OCI-LY7 (cell line): Measurements from ENCODE around the gene EHMT2. TPM values are rescaled to one million over a fixed set of nuclear protein-coding genes. Genes with fewer than 3 reads are reported as not detected.

Experiments used
- BruUV-seq: library from RNA; stranded (reverse); fragments of 400-500 nt; replicated peaks from 2 replicates; lab custom pipeline; 2021; lab: Mats Ljungman, UMichigan
- CTCF ChIA-PET: fragments of 300-600 bp; sonication (Branson Sonifier 250); formaldehyde crosslinking; loops from one replicate; lab custom pipeline; 2022; ENCODE audit warnings: antibody characterized with exemption; ENCODE audit not compliant: unreplicated experiment; lab: Charles Lee
- POLR2A ChIA-PET: fragments of 300-600 bp; sonication (Branson Sonifier 250); formaldehyde crosslinking; loops from one replicate; lab custom pipeline; 2022; ENCODE audit warnings: antibody characterized with exemption; lab: Charles Lee
- DNase-seq: peaks from one replicate; pipeline ENCODE4 v3.0.0-alpha.2; 2015; ENCODE audit warnings: low spot score
- H2AFZ ChIP-seq: fragments of 200-600 bp; sonication (generic), shearing (Covaris generic); 2 replicates; pipeline ENCODE4 v1.6.1; 2014; ENCODE audit warnings: mild to moderate bottlenecking, antibody characterized with exemption, low read length, moderate library complexity
- H3K27ac ChIP-seq: fragments of 200-600 bp; sonication (generic); 2 replicates; pipeline ENCODE4 v1.5.1; 2014; ENCODE audit warnings: mixed run types, low read depth, mild to moderate bottlenecking, moderate library complexity, low read length, inconsistent platforms; ENCODE audit not compliant: poor library complexity, severe bottlenecking
- H3K36me3 ChIP-seq: fragments of 200-600 bp; sonication (generic); 2 replicates; pipeline ENCODE4 v1.6.1; 2014; ENCODE audit warnings: mild to moderate bottlenecking, antibody characterized with exemption, low read length, moderate library complexity, mixed read lengths; ENCODE audit not compliant: insufficient read depth
- H3K4me1 ChIP-seq: fragments of 200-600 bp; sonication (generic); 2 replicates; pipeline ENCODE4 v1.5.1; 2014; ENCODE audit warnings: mild to moderate bottlenecking, low read length; ENCODE audit not compliant: insufficient read depth, poor library complexity, severe bottlenecking
- H3K4me2 ChIP-seq: fragments of 200-600 bp; sonication (generic); 2 replicates; pipeline ENCODE4 v1.6.1; 2014; ENCODE audit warnings: mild to moderate bottlenecking, low read length
- H3K4me3 ChIP-seq: fragments of 200-600 bp; sonication (generic); 2 replicates; pipeline ENCODE4 v1.5.1; 2014; ENCODE audit warnings: mild to moderate bottlenecking, low read depth, low read length; ENCODE audit not compliant: poor library complexity, severe bottlenecking
- H3K79me2 ChIP-seq: fragments of 200-600 bp; sonication (generic); 2 replicates; pipeline ENCODE4 v1.6.1; 2016; ENCODE audit warnings: low read depth, mild to moderate bottlenecking, low read length, moderate library complexity, mixed read lengths; ENCODE audit not compliant: insufficient read depth
- H3K9me2 ChIP-seq: fragments of 200-600 bp; sonication (generic); 2 replicates; pipeline ENCODE4 v1.6.1; 2016; ENCODE audit warnings: mild to moderate bottlenecking, low read length, mixed read lengths; ENCODE audit not compliant: insufficient read depth
- H3K9me3 ChIP-seq: fragments of 200-600 bp; sonication (generic); 2 replicates; pipeline ENCODE4 v1.6.1; 2014; ENCODE audit warnings: mild to moderate bottlenecking, mixed run types, low read length, mixed read lengths
- H4K20me1 ChIP-seq: fragments of 200-600 bp; sonication (generic); 2 replicates; pipeline ENCODE4 v1.6.1; 2014; ENCODE audit warnings: mild to moderate bottlenecking, antibody characterized with exemption, low read length, moderate library complexity, mixed read lengths; ENCODE audit not compliant: insufficient read depth
- CTCF ChIP-seq: fragments of 200-600 bp; sonication (generic); conservative IDR thresholded peaks from 2 replicates; pipeline ENCODE4 v1.5.1; 2014; ENCODE audit warnings: mild to moderate bottlenecking, antibody characterized with exemption, low read length, moderate library complexity, mixed read lengths
- EZH2phosphoT487 ChIP-seq: fragments of 200-600 bp; sonication (generic); IDR thresholded peaks from 2 replicates; pipeline ENCODE4 v1.6.1; 2018; ENCODE audit warnings: low read depth, borderline replicate concordance, mild to moderate bottlenecking, mixed run types, antibody characterized with exemption, low read length, moderate library complexity, mixed read lengths
- intact Hi-C: fragments of 100-400 bp; cut with micrococcal nuclease; formaldehyde crosslinking; loops from one replicate; pipeline ENCODE4 v1.10.0; 2022; ENCODE audit not compliant: unreplicated experiment
- total RNA-seq, 2 experiments: library from RNA; depleted of rRNA in 1 of 2; stranded (reverse); fragments of >200 nt in 1 of 2; shearing (Covaris generic) in 1 of 2; gene quantifications; 2 replicates each; pipeline ENCODE4 v1.2.3, GENCODE V29; 2014 to 2022

EHMT2 gene
- total RNA-seq, 2 experiments from 2014 or later = 49.5 to 76.8 TPM

- Histone ChIP-seq H3K4me3 (peak overlapping the region; percentile 75), H3K27ac (peak overlapping the region; percentile 11), H3K9me3 (no peaks in the 10 kb centered on the region), H3K4me1 (peaks cover 33% of the 10 kb centered on the region), H4K20me1 (no peaks in the 10 kb centered on the region), H2AFZ (peak overlapping the region; percentile 70; the same call in 1 of the 2 replicates), H3K4me2 (peak overlapping the region; percentile 69), H3K9me2 (no peaks in the 10 kb centered on the region), H3K36me3 (no peaks in the 10 kb centered on the region), H3K79me2 (peaks cover 8% of the 10 kb centered on the region; the same call in 1 of the 2 replicates)
- intact Hi-C loops = no loop called here
- ChIA-PET POLR2A (no interaction called here), CTCF (no interaction called here)
- TF ChIP-seq CTCF (no peak), EZH2phosphoT487 (no peak)
- no TSS peak for BruUV-seq
- DNase-seq = peak; percentile 64
Measured at GRCh38 chr6:31901415-31901952, 4.0 kb upstream of the EHMT2 start.

GRCh38 chr6:31900917-31901414, 3.5 kb upstream of the EHMT2 start:
- DNase-seq = no peak
- H3K9me2 ChIP-seq = no peaks in the 10 kb centered on the region
- TF ChIP-seq EZH2phosphoT487 = no peak
- no peak for TF ChIP-seq CTCF
- no peaks in the 10 kb centered on the region for H3K9me3 ChIP-seq
- H3K36me3 ChIP-seq = peaks cover 4% of the 10 kb centered on the region; the same call in 1 of the 2 replicates
- H3K4me3 ChIP-seq = peak overlapping the region; percentile 75
- H3K79me2 ChIP-seq = peaks cover 12% of the 10 kb centered on the region; the same call in 1 of the 2 replicates
- CTCF ChIA-PET = no interaction called here
- intact Hi-C loops = no loop called here
- no peaks in the 10 kb centered on the region for H4K20me1 ChIP-seq
- H3K27ac ChIP-seq = peak overlapping the region; percentile 11
- POLR2A ChIA-PET = no interaction called here
- H3K4me2 ChIP-seq = peak overlapping the region; percentile 69
- H3K4me1 ChIP-seq = peaks cover 39% of the 10 kb centered on the region
- TSS peak; percentile 60 for BruUV-seq
- H2AFZ ChIP-seq = no peak overlapping the region
